ENCODE data around the gene RCN1.
"Not testable (repeated sequence)": the region's sequence is repeated elsewhere in the genome, so short reads cannot be mapped to it uniquely, and the experiment has no call there.

The RCN1 gene

GRCh38 chr11:32092581-32093170 lies 1.8 kb downstream of the RCN1 start:
- Mint-ChIP-seq H3K4me1 (ENCODE audit: low read depth) (peaks cover 45% of the 10 kb centered on the region), H3K4me3 (peak overlapping the region; percentile 83), H3K27me3 (peaks cover 5% of the 10 kb centered on the region), H3K36me3 (ENCODE audit: low read depth) (peaks cover 18% of the 10 kb centered on the region), H3K27ac (peak overlapping the region; percentile 71), H3K9me3 (no peaks in the 10 kb centered on the region)
- DNase-seq, result no peak

- Mint-ChIP-seq H3K4me3 (no peak overlapping the region), H3K27ac (no peak overlapping the region), H3K4me1 (ENCODE audit: low read depth) (peaks cover 37% of the 10 kb centered on the region), H3K9me3 (no peaks in the 10 kb centered on the region), H3K27me3 (no peaks in the 10 kb centered on the region), H3K36me3 (ENCODE audit: low read depth) (peaks cover 40% of the 10 kb centered on the region)
- DNase-seq, result no peak
Measured at GRCh38 chr11:32094923-32095322, 4.0 kb downstream of the RCN1 start.

GRCh38 chr11:32098142-32098903 lies 7.4 kb downstream of the RCN1 start:
- H3K4me1 Mint-ChIP-seq (ENCODE audit: low read depth), result peaks cover 21% of the 10 kb centered on the region
- H3K4me3 Mint-ChIP-seq, result no peak overlapping the region
- no peaks in the 10 kb centered on the region for H3K9me3 Mint-ChIP-seq
- DNase-seq, result no peak
- no peak overlapping the region for H3K27ac Mint-ChIP-seq
- no peaks in the 10 kb centered on the region for H3K27me3 Mint-ChIP-seq
- H3K36me3 Mint-ChIP-seq (ENCODE audit: low read depth), result peaks cover 72% of the 10 kb centered on the region

- Mint-ChIP-seq H3K4me3 (no peak overlapping the region), H3K9me3 (no peaks in the 10 kb centered on the region), H3K27me3 (no peaks in the 10 kb centered on the region), H3K4me1 (ENCODE audit: low read depth) (peaks cover 14% of the 10 kb centered on the region), H3K27ac (no peak overlapping the region), H3K36me3 (ENCODE audit: low read depth) (peaks cover 82% of the 10 kb centered on the region)
- no peak for DNase-seq
Measured at GRCh38 chr11:32099516-32099915, 8.6 kb downstream of the RCN1 start.

- H3K4me1 Mint-ChIP-seq (ENCODE audit: low read depth), result peaks cover 14% of the 10 kb centered on the region
- no peak for DNase-seq
- H3K36me3 Mint-ChIP-seq (ENCODE audit: low read depth), result peaks cover 86% of the 10 kb centered on the region
- no peaks in the 10 kb centered on the region for H3K27me3 Mint-ChIP-seq
- no peak overlapping the region for H3K27ac Mint-ChIP-seq
- no peak overlapping the region for H3K4me3 Mint-ChIP-seq
- H3K9me3 Mint-ChIP-seq, result no peaks in the 10 kb centered on the region
Measured at GRCh38 chr11:32100495-32100894, 9.6 kb downstream of the RCN1 start.

GRCh38 chr11:32101791-32102190 lies 10.9 kb downstream of the RCN1 start:
- Mint-ChIP-seq H3K27ac (no peak overlapping the region), H3K36me3 (ENCODE audit: low read depth) (peaks cover 91% of the 10 kb centered on the region), H3K4me3 (no peak overlapping the region), H3K9me3 (no peaks in the 10 kb centered on the region), H3K27me3 (no peaks in the 10 kb centered on the region), H3K4me1 (ENCODE audit: low read depth) (peaks cover 14% of the 10 kb centered on the region)
- DNase-seq, result no peak

- not testable (repeated sequence) for DNase-seq, H3K27me3 Mint-ChIP-seq, H3K27ac Mint-ChIP-seq, H3K4me3 Mint-ChIP-seq, H3K9me3 Mint-ChIP-seq
- peaks cover 14% of the 10 kb centered on the region for H3K4me1 Mint-ChIP-seq (ENCODE audit: low read depth)
- peaks cover 77% of the 10 kb centered on the region for H3K36me3 Mint-ChIP-seq (ENCODE audit: low read depth)
Measured at GRCh38 chr11:32103121-32103719, 12.3 kb downstream of the RCN1 start.

GRCh38 chr11:32103941-32104340 lies 13.1 kb downstream of the RCN1 start:
- peaks cover 12% of the 10 kb centered on the region for H3K4me1 Mint-ChIP-seq (ENCODE audit: low read depth)
- no peak overlapping the region for H3K27ac Mint-ChIP-seq
- H3K27me3 Mint-ChIP-seq, result no peaks in the 10 kb centered on the region
- no peak overlapping the region for H3K4me3 Mint-ChIP-seq
- DNase-seq, result no peak
- H3K9me3 Mint-ChIP-seq, result no peaks in the 10 kb centered on the region
- H3K36me3 Mint-ChIP-seq (ENCODE audit: low read depth), result peaks cover 69% of the 10 kb centered on the region

- Mint-ChIP-seq H3K27ac (no peak overlapping the region), H3K9me3 (no peaks in the 10 kb centered on the region), H3K4me3 (no peak overlapping the region), H3K36me3 (ENCODE audit: low read depth) (peaks cover 49% of the 10 kb centered on the region), H3K27me3 (peaks cover 4% of the 10 kb centered on the region), H3K4me1 (ENCODE audit: low read depth) (peaks cover 12% of the 10 kb centered on the region)
- DNase-seq, result no peak
Measured at GRCh38 chr11:32105871-32106560, 15.1 kb downstream of the RCN1 start.

GRCh38 chr11:32107647-32108046 lies 16.8 kb downstream of the RCN1 start:
- no peak for DNase-seq
- no peak overlapping the region for H3K27ac Mint-ChIP-seq
- peaks cover 7% of the 10 kb centered on the region for H3K27me3 Mint-ChIP-seq
- peaks cover 32% of the 10 kb centered on the region for H3K36me3 Mint-ChIP-seq (ENCODE audit: low read depth)
- peaks cover 9% of the 10 kb centered on the region for H3K4me1 Mint-ChIP-seq (ENCODE audit: low read depth)
- no peak overlapping the region for H3K4me3 Mint-ChIP-seq
- no peaks in the 10 kb centered on the region for H3K9me3 Mint-ChIP-seq

- Mint-ChIP-seq H3K36me3 (ENCODE audit: low read depth) (peaks cover 23% of the 10 kb centered on the region), H3K4me3 (no peak overlapping the region), H3K9me3 (no peaks in the 10 kb centered on the region), H3K27ac (no peak overlapping the region), H3K27me3 (peaks cover 11% of the 10 kb centered on the region), H3K4me1 (ENCODE audit: low read depth) (peaks cover 9% of the 10 kb centered on the region)
- no peak for DNase-seq
Measured at GRCh38 chr11:32108576-32108975, 17.7 kb downstream of the RCN1 start.

GRCh38 chr11:32109138-32109537 lies 18.3 kb downstream of the RCN1 start:
- Mint-ChIP-seq H3K27me3 (peaks cover 14% of the 10 kb centered on the region), H3K27ac (no peak overlapping the region), H3K9me3 (no peaks in the 10 kb centered on the region), H3K4me3 (no peak overlapping the region), H3K4me1 (ENCODE audit: low read depth) (peaks cover 9% of the 10 kb centered on the region), H3K36me3 (ENCODE audit: low read depth) (peaks cover 17% of the 10 kb centered on the region)
- DNase-seq, result no peak

- Mint-ChIP-seq H3K9me3 (no peaks in the 10 kb centered on the region), H3K4me1 (ENCODE audit: low read depth) (peaks cover 9% of the 10 kb centered on the region)
- DNase-seq, result no peak
Measured at GRCh38 chr11:32109592-32109991, 18.7 kb downstream of the RCN1 start.

GRCh38 chr11:32110795-32111194 lies 19.9 kb downstream of the RCN1 start:
- DNase-seq, result no peak
- H3K27ac Mint-ChIP-seq, result no peak overlapping the region
- no peaks in the 10 kb centered on the region for H3K9me3 Mint-ChIP-seq
- H3K4me3 Mint-ChIP-seq, result no peak overlapping the region
- peaks cover 6% of the 10 kb centered on the region for H3K36me3 Mint-ChIP-seq (ENCODE audit: low read depth)
- peaks cover 14% of the 10 kb centered on the region for H3K27me3 Mint-ChIP-seq
- H3K4me1 Mint-ChIP-seq (ENCODE audit: low read depth), result peaks cover 9% of the 10 kb centered on the region

More at GRCh38 chr11:32109592-32109991, 18.7 kb downstream of the RCN1 start:
- Mint-ChIP-seq H3K4me3 (no peak overlapping the region), H3K27ac (no peak overlapping the region), H3K27me3 (peaks cover 14% of the 10 kb centered on the region), H3K36me3 (ENCODE audit: low read depth) (peaks cover 14% of the 10 kb centered on the region)
